ENCODE data around the gene MYO1H.

- TF ChIP-seq ZNF274 (IDR thresholded peaks at IDR 0.05; ENCODE audit: low read depth, low read length), result no peak
- peak; percentile 67 for TF ChIP-seq SUZ12 (IDR thresholded peaks at IDR 0.05; ENCODE audit: extremely low read depth, insufficient read depth, insufficient read length)
These were observed 38.1 kb upstream of the MYO1H start for GRCh38 chr12:109309381-109310246.

Measured in NT2/D1 (cell line).